HCT116 (cell line): ENCODE measurements around the gene VASN. TPM values are rescaled to one million over a fixed set of nuclear protein-coding genes. Genes with fewer than 3 reads are reported as not detected.

Source experiments
- ATAC-seq: fragments of 200-7000 bp; cut with Tn5 transposase; 2 replicates; pipeline ENCODE4 v1.9.1; 2020; ENCODE audit warnings: mild to moderate bottlenecking, moderate library complexity
- BruUV-seq: library from RNA; stranded (reverse); fragments of 400-500 nt; replicated peaks from 2 replicates; lab custom pipeline; 2021; lab: Mats Ljungman, UMichigan
- CTCF ChIA-PET: fragments of 300-600 bp; sonication (Branson Sonifier 250); formaldehyde crosslinking; loops from one replicate; lab custom pipeline; 2021; ENCODE audit warnings: antibody characterized with exemption; lab: Charles Lee
- POLR2A ChIA-PET: fragments of 300-600, 350-600 bp; sonication (Branson Sonifier 250); formaldehyde crosslinking; loops from one replicate; lab custom pipeline; 2021; ENCODE audit warnings: antibody characterized with exemption; lab: Charles Lee
- RAD21 ChIA-PET, 2 experiments: fragments of 300-600 bp; sonication (Branson Sonifier 250); formaldehyde crosslinking; loops; one replicate each; lab custom pipeline; 2023; ENCODE audit warnings: low total read pairs in 2 of 2; ENCODE audit not compliant: uncharacterized antibody in 2 of 2, unreplicated experiment in 2 of 2, low non-redundant PET in 1 of 2; lab: Charles Lee
- DNase-seq: peaks from one replicate; pipeline ENCODE4 v3.0.0-alpha.2; 2010; ENCODE audit warnings: low read depth, low spot score
- H2AFZ ChIP-seq: fragments of 200-600 bp; shearing (Covaris generic), sonication (generic); 2 replicates; pipeline ENCODE4 v1.6.1; 2017; ENCODE audit warnings: low read depth, mixed run types, mixed read lengths, antibody characterized with exemption, low read length; ENCODE audit not compliant: poor library complexity, severe bottlenecking
- H3K27ac ChIP-seq: 2 replicates; pipeline ENCODE4 v1.5.1; 2012; ENCODE audit warnings: low read depth, low read length
- H3K27me3 ChIP-seq: fragments of 200-600 bp; sonication (generic); 2 replicates; pipeline ENCODE4 v1.6.1; 2016; ENCODE audit warnings: mixed run types, low read length, mixed read lengths; ENCODE audit not compliant: insufficient read depth
- H3K36me3 ChIP-seq, 2 experiments: fragments of 200-500 bp in 1 of 2; fragments of 200-600 bp in 1 of 2; sonication (Bioruptor generic) in 1 of 2; sonication (generic) in 1 of 2; 2 replicates each; pipeline versions ENCODE4 v1.5.1 to v1.6.1; 2014 to 2016; ENCODE audit warnings: low read length in 2 of 2, inconsistent platforms in 1 of 2, mixed read lengths in 1 of 2, mixed run types in 1 of 2; ENCODE audit not compliant: insufficient read depth in 2 of 2, control insufficient read depth in 1 of 2
- H3K4me1 ChIP-seq, 2 experiments: fragments of 200-600 bp in 1 of 2; sonication (generic) in 1 of 2; 2 replicates each; pipeline versions ENCODE4 v1.5.1 to v1.6.1; 2012 to 2017; ENCODE audit warnings: low read length in 2 of 2, inconsistent platforms in 1 of 2, mild to moderate bottlenecking in 1 of 2, mixed read lengths in 1 of 2, mixed run types in 1 of 2, moderate library complexity in 1 of 2; ENCODE audit not compliant: insufficient read depth in 2 of 2, control insufficient read depth in 1 of 2
- H3K4me2 ChIP-seq: fragments of 200-600 bp; sonication (generic); 2 replicates; pipeline ENCODE4 v1.6.1; 2017; ENCODE audit warnings: mixed run types, low read length, mixed read lengths
- H3K4me3 ChIP-seq, 2 experiments: fragments of 200-600 bp in 1 of 2; sonication (generic) in 1 of 2; replicated peaks in 1 of 2; 2 replicates each; pipeline ENCODE4 v1.5.1; 2011 to 2016; ENCODE audit warnings: low read length in 2 of 2, control low read depth in 1 of 2, low read depth in 1 of 2, mild to moderate bottlenecking in 1 of 2, mixed read lengths in 1 of 2, mixed run types in 1 of 2
- H3K79me2 ChIP-seq: fragments of 200-600 bp; sonication (generic); 2 replicates; pipeline ENCODE4 v1.6.1; 2017; ENCODE audit warnings: mild to moderate bottlenecking, mixed run types, low read length, moderate library complexity, mixed read lengths; ENCODE audit not compliant: insufficient read depth
- H3K9ac ChIP-seq: fragments of 200-600 bp; sonication (generic); 2 replicates; pipeline ENCODE4 v1.6.1; 2016; ENCODE audit warnings: low read length, mixed read lengths
- H3K9me2 ChIP-seq: fragments of 200-600 bp; sonication (generic), shearing (Covaris generic); 2 replicates; pipeline ENCODE4 v1.6.1; 2017; ENCODE audit warnings: mixed run types, mild to moderate bottlenecking, moderate library complexity; ENCODE audit not compliant: insufficient read depth
- H3K9me3 ChIP-seq, 2 experiments: fragments of 200-500 bp in 1 of 2; fragments of 200-600 bp in 1 of 2; sonication (Bioruptor generic) in 1 of 2; sonication (generic) in 1 of 2; 2 replicates each; pipeline ENCODE4 v1.6.1; 2014 to 2017; ENCODE audit warnings: low read length in 2 of 2, mixed read lengths in 2 of 2, inconsistent platforms in 1 of 2, low read depth in 1 of 2, mild to moderate bottlenecking in 1 of 2, mixed run types in 1 of 2, moderate library complexity in 1 of 2; ENCODE audit not compliant: control insufficient read depth in 1 of 2, insufficient read depth in 1 of 2
- H4K20me1 ChIP-seq: fragments of 200-600 bp; sonication (generic), shearing (Covaris generic); 2 replicates; pipeline ENCODE4 v1.6.1; 2017; ENCODE audit warnings: mixed run types, mild to moderate bottlenecking, moderate library complexity; ENCODE audit not compliant: insufficient read depth
- ATF3 ChIP-seq: IDR thresholded peaks from 2 replicates; pipeline ENCODE4 v1.6.1; 2012
- CBX3 ChIP-seq: IDR thresholded peaks from 2 replicates; pipeline ENCODE4 v1.6.1; 2012; ENCODE audit warnings: low read depth
- CEBPB ChIP-seq: IDR thresholded peaks from 2 replicates; pipeline ENCODE4 v1.6.1; 2012; ENCODE audit warnings: low read depth
- CTCF ChIP-seq, 3 experiments: fragments of 200-600 bp in 1 of 3; sonication (generic) in 1 of 3; IDR thresholded peaks in 2 of 3; conservative IDR thresholded peaks in 1 of 3; 2 replicates each; pipeline ENCODE4 v1.5.1; 2012 to 2017; ENCODE audit warnings: low read depth in 2 of 3, low read length in 2 of 3, antibody characterized with exemption in 1 of 3, borderline replicate concordance in 1 of 3, control low read depth in 1 of 3, mild to moderate bottlenecking in 1 of 3, mixed read lengths in 1 of 3, mixed run types in 1 of 3, moderate library complexity in 1 of 3; ENCODE audit not compliant: insufficient read depth in 1 of 3
- EZH2 ChIP-seq: fragments of 200-600 bp; sonication (generic); IDR thresholded peaks from 2 replicates; pipeline ENCODE4 v1.6.1; 2017; ENCODE audit warnings: antibody characterized with exemption, mixed run types
- EZH2phosphoT487 ChIP-seq: fragments of 200-600 bp; IDR thresholded peaks from 2 replicates; pipeline ENCODE4 v1.6.1; 2018; ENCODE audit warnings: antibody characterized with exemption, borderline replicate concordance
- FOSL1 ChIP-seq: IDR thresholded peaks from 2 replicates; pipeline ENCODE4 v1.6.1; 2012; ENCODE audit warnings: low read depth
- JUND ChIP-seq: IDR thresholded peaks from 2 replicates; pipeline ENCODE4 v1.6.1; 2012
- MAX ChIP-seq: IDR thresholded peaks from 2 replicates; pipeline ENCODE4 v1.6.1; 2012
- POLR2A ChIP-seq: IDR thresholded peaks from 2 replicates; pipeline ENCODE4 v1.7.0; 2011; ENCODE audit warnings: borderline replicate concordance; ENCODE audit not compliant: insufficient read depth, insufficient read length; ENCODE audit errors: extremely low read depth
- POLR2AphosphoS5 ChIP-seq: IDR thresholded peaks from 2 replicates; pipeline ENCODE4 v1.6.1; 2011; ENCODE audit warnings: mild to moderate bottlenecking, low read depth, low read length, moderate library complexity
- RAD21 ChIP-seq: IDR thresholded peaks from 2 replicates; pipeline ENCODE4 v1.6.1; 2012; ENCODE audit warnings: low read depth, mild to moderate bottlenecking
- REST ChIP-seq: IDR thresholded peaks from 2 replicates; pipeline ENCODE4 v1.6.1; 2012; ENCODE audit warnings: low read depth
- SIN3A ChIP-seq: IDR thresholded peaks from 2 replicates; pipeline ENCODE4 v1.6.1; 2012; ENCODE audit warnings: low read depth
- SP1 ChIP-seq: IDR thresholded peaks from 2 replicates; pipeline ENCODE4 v1.6.1; 2012; ENCODE audit warnings: low read depth
- SRF ChIP-seq: IDR thresholded peaks from 2 replicates; pipeline ENCODE4 v1.6.1; 2012; ENCODE audit warnings: low read depth
- YY1 ChIP-seq: IDR thresholded peaks from 2 replicates; pipeline ENCODE4 v1.6.1; 2011; ENCODE audit warnings: low read length, low read depth, moderate library complexity, mild to moderate bottlenecking; ENCODE audit not compliant: insufficient replicate concordance; ENCODE audit errors: extremely low read depth
- ZBTB33 ChIP-seq: IDR thresholded peaks from 2 replicates; pipeline ENCODE4 v1.6.1; 2011; ENCODE audit warnings: mild to moderate bottlenecking, low read length, moderate library complexity; ENCODE audit not compliant: insufficient replicate concordance; ENCODE audit errors: extremely low read depth
- ZNF274 ChIP-seq: fragments of 200-500 bp; sonication (Bioruptor generic); IDR thresholded peaks from 2 replicates; pipeline ENCODE4 v1.6.1; 2014; ENCODE audit warnings: mild to moderate bottlenecking, low read depth, low read length, inconsistent platforms
- intact Hi-C: fragments of 100-400 bp; cut with micrococcal nuclease; formaldehyde crosslinking; loops from 2 replicates; pipeline ENCODE4 v1.10.0; 2022
- total RNA-seq: library from RNA; stranded (reverse); gene quantifications from one replicate; pipeline ENCODE4 v1.2.1, GENCODE V29; 2021; ENCODE audit not compliant: unreplicated experiment

The VASN gene
- total RNA-seq, 1 experiment from 2014 or later, result 6.3 TPM

GRCh38 chr16:4376126-4376892 is 4.7 kb downstream of the VASN start:
- Histone ChIP-seq H3K4me3 (no peak overlapping the region), H3K27me3 (no peaks in the 10 kb centered on the region), H3K9ac (no peak overlapping the region), H4K20me1 (no peaks in the 10 kb centered on the region), H3K27ac (no peak overlapping the region), H3K9me2 (no peaks in the 10 kb centered on the region), H3K9me3 (no peaks in the 10 kb centered on the region), H2AFZ (no peak overlapping the region), H3K79me2 (peaks cover 17% of the 10 kb centered on the region; the same call in 1 of the 2 replicates), H3K36me3 (no peaks in the 10 kb centered on the region), H3K4me2 (no peak overlapping the region), H3K4me1 (peaks cover 35 to 63% of the 10 kb centered on the region in 2 experiments)
- RAD21 ChIA-PET, result no interaction called here
- BruUV-seq, result no TSS peak
- CTCF ChIA-PET, result interaction anchor here (3.3 kb wide), 1 partner anchor 27 kb away, joined by 23 read pairs; no protein-coding TSS in a partner anchor
- intact Hi-C loops, result no loop called here
- ATAC-seq (no peak), DNase-seq (no peak)
- POLR2A ChIA-PET, result no interaction called here
- TF ChIP-seq ATF3 (no peak), POLR2AphosphoS5 (no peak), EZH2 (no peak), CTCF (IDR thresholded peaks at IDR 0.05 in 2 of 3, conservative IDR thresholded peaks at IDR 0.05 in 1 of 3; ENCODE audit: borderline replicate concordance in 1 of 3, insufficient read depth in 1 of 3, low read depth in 2 of 3, low read length in 2 of 3) (no peak), CBX3 (no peak), SP1 (no peak), MAX (no peak), SIN3A (no peak), ZNF274 (no peak), YY1 (no peak), FOSL1 (no peak), ZBTB33 (no peak), RAD21 (no peak), REST (no peak), CEBPB (no peak), EZH2phosphoT487 (no peak), POLR2A (no peak), JUND (no peak), SRF (no peak)
